Activated CD4-positive, alpha-beta T cell treated with anti-CD3 and anti-CD28 coated beads, Interleukin-2, amount 50 U/mL, for 4 hours (primary cell): ENCODE data around the gene UPK3BL1.
"Not testable (repeated sequence)": the region's sequence is repeated elsewhere in the genome, so short reads cannot be mapped to it uniquely, and the experiment has no call there.

Experiments used
- DNase-seq, 2 experiments: peaks; one replicate each; pipeline ENCODE4 v3.0.0-alpha.2; 2020

The UPK3BL1 gene, protein sequence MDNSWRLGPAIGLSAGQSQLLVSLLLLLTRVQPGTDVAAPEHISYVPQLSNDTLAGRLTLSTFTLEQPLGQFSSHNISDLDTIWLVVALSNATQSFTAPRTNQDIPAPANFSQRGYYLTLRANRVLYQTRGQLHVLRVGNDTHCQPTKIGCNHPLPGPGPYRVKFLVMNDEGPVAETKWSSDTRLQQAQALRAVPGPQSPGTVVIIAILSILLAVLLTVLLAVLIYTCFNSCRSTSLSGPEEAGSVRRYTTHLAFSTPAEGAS

DNA sequence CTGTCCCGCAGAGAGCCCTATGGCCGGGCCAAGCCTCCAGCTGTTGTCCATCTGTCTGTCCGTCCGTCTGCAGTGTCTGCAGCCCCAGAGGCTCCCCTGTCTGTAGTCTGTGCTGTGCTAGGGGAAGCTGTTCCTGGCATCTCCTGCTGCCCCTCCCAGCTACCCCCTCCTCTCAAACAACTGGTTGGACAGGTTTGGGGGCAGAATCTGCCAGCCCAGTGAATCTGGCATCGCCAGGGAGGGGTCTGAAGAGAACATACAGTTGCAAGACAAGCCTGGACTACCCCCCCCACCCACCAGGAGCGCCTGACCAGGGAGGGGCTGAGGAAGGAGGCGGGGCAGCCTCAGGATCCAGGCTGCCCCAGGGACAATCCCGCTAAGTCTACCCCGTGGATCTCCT is at the start of gene UPK3BL1:
TSS of gene UPK3BL1 (minus strand) at position 101 of the 400 bp plus-strand sequence. CDS start at position 51, 50 bp downstream.
- not testable (repeated sequence) for DNase-seq

GRCh38 chr7:102690602-102691001 is 48.0 kb upstream of the UPK3BL1 start:
- not testable (repeated sequence) for DNase-seq

DNA sequence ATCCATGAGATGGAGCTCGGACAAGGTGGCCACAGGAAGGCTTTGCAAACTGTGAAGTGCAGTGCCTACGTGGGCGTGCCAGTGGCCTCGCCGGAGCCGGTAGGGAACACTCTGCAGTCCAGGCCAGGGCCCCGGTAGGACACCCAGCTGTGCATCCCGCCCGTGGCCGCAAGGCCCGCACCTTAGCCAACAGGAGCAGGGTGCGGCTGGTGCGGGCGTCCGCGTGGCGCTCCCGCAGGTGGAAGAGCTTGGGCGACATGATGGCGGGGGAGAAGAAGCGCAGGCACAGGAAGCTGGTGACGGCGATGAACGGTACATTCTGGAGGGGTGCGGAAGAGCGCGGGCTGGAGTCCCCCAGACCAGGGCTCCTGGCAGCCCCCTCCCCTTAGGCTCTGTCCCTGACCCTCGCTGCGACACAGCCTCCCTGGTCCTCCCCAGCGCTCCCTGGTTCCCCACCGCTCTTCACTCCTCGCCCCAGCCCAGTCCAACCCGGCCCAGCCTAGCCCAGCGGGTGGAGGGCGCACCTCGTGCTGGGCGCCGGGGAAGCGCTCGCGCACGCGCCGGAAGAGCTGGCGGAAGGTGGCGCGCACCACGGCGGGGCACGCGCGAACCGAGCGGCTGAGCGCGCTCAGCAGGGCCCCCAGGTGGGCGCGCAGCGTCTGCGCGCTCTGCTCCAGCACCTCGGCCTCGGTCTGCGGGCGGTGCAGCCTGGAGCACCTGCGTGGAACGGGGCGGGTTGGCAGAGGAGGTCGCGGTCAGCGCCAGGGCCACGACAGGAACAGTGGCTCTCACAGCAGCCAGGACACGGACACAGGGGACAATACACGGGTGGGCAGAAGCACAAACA is 47.1 kb upstream of the UPK3BL1 start:
- DNase-seq: not testable (repeated sequence)

DNA sequence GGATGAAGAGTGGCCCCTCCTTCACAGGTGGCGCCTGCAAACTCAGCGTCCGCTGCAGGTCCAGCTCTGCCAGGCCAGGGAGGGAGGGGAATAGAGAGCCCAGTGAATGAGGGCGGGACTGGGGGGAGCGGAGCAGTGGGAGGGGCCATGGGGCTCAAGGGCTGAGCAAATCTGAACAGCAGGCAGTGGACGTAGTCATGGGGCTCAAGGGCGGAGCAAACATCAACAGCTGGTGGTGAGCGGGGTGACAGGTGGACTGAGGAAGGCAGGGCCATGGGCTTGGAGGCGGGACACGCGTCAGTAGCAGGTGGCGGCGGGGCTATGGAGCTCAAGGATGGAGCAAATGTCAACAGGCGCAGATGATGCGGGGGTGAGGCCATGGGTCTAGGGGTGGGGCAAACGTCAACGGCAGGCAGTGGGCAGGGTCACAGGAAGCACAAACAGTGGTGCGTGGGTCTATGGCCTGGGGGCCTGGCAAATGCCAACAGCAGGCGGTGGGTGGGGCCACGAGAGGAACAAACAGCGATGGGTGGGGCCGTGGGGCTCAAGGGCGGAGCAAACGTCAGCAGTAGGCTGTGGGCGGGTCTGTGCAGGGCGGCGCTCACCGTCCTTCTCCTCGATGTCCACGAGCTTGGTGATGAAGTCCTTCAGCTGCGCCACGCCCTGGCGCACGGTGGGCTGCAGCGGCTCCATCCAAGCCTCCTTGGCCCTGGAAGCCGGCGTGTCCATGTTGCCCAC is 45.9 kb upstream of the UPK3BL1 start:
- not testable (repeated sequence) for DNase-seq

DNA sequence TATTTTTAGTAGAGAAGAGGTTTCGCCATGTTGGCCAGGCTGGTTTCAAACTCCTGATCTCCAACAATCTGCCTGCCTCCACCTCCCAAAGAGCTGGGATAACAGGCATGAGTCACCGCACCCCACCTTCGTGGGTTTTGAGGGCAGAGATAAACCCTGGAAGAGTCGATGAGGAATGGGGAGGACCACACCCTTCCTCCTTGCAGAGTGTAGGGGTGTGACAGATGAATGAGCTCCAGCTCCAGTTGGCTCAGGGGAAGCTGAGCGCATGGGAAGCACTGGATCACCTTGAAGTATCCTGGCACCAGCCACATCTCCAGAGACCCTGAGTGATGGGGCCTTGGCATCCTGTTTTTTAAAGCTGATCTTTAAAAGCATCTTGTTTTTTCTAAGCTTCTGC is 40.0 kb upstream of the UPK3BL1 start:
- not testable (repeated sequence) for DNase-seq

- DNase-seq: not testable (repeated sequence)
Observed at GRCh38 chr7:102680780-102681179, 38.2 kb upstream of the UPK3BL1 start.

GRCh38 chr7:102675545-102675944 is 33.0 kb upstream of the UPK3BL1 start:
- DNase-seq: not testable (repeated sequence)

DNA sequence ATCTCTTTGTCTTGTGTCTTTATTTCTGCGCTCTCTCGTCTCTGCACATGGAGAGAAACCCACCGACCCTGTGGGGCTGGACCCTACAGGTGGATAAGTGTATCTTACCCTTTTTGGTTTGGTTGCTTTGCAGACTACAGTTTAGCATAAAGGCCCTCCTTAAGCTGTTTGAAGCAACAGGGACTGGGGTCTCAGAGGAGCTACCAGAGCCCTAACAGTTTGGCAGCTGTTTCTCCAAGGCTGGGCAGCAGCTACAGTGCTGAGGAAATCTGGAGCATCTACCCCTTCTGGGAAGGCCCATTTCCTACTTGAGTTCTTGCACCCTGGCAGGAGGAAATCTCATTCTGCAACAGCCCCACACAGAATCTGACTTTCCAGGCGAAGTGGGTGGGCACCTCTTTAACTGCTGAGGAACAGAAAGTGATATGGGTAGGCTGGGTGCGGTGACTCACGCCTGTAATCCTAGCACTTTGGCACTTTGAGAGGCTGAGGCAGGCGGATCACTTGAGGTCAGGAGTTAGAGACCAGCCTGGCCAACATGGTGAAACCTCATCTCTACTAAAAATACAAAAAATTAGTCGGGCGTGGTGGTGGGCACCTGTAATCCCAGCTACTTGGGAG is 31.0 kb upstream of the UPK3BL1 start:
- DNase-seq: not testable (repeated sequence)

GRCh38 chr7:102671956-102672307 is 29.3 kb upstream of the UPK3BL1 start:
- DNase-seq: not testable (repeated sequence)

DNA sequence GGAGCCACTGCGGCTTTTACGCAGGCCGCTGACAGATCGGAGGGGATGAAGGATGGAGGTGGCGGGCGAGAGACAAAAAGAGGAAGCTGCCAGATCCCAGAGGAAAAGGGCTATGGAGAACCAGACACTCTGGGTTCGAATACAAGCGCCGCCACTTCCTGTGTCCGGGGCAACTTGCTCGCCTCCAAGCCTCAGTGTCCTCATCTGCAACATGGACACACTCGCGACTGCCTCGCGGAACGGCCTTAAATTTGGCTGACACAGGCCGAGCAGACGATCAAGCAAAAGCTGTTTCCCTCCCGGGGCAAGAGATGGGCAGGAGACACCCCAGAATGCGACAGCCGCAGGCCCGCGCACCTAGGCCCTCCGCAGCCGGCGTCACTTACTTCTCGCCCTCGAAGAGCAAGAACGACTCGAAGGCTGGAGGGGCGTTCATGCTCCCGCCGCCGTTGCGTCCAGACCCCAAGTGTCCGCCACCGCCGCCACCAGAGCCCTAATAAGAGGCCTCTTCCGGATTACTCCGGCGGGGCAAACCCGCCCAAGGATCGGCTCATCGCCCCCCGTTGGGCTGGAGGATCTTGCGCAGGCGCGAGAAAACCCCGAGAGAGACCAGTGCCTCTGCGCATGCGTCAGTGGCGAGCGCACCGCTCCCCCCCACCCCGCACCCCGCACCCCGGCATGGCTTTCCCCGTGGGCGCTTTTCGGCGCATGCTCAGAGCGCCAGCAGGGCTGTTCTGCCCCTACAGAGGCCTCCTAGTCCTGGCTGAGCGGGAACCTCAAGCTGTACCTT is 28.8 kb upstream of the UPK3BL1 start, which contains the start of gene POLR2J2:
TSS of gene POLR2J2 (minus strand) at position 498 of the 790 bp plus-strand sequence. CDS start at position 436, 62 bp downstream.
- not testable (repeated sequence) for DNase-seq

DNA sequence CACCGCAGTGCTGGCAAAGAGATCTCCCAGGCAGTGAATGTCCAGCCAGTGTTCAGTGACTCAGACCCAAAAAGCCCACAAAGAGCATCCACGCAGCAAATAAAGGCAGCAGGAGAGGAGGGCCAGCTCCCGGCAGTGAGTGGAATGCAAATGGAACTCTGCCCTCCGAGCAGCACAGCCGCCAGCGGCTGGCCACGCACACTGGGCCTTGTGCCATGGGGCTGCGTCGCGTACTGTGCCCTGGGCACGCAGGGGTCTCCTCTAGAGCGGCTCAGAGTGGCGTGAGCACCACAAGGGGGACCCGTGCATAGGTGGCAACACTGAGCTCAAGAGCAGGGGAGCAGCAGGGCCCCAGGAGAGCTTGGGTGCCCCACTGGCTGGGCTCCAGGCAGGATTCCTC is 24.9 kb upstream of the UPK3BL1 start:
- not testable (repeated sequence) for DNase-seq

DNA sequence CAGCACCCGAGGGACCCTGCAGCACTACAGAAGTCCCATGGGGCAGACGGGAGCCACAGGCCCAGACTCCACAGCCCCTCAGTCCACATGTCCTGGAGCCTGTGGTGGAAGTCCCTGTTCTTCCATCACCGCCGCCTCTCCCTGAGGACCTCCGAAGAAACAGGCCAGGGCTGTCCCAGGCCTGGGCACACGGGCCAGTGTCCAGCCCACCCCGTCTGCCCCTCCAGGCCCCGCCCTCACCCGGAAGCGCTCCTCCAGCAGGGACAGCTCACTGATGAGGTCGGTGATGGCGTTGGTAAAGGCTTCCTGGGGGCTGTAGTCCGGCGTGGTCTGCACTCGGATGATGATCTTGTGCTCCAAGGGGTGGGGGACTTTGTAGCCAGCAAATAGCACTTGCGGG is 24.3 kb upstream of the UPK3BL1 start:
- not testable (repeated sequence) for DNase-seq

DNA sequence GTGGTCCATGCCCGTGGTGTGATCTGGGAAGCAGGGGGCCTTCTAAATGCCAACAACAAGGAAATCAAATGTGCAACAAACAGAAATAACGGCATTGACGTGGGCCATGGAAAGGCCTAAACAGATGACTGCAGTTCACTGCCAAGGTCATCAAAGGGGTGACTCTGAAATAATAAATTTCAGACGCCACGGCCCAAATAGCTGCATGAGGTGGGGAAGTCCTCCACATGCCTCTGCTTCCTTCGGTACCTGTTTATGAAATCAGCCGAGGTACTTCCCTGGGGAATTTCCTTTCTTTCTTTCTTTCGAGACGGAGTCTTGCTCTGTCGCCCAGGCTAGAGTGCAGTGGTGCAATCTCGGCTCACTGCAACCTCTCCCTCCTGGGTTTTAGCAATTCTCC is 22.2 kb upstream of the UPK3BL1 start:
- not testable (repeated sequence) for DNase-seq

GRCh38 chr7:102649924-102650323 is 7.3 kb upstream of the UPK3BL1 start, which contains the start of gene SPDYE2B:
SPDYE2B (plus strand) TSS chr7:102650319; CDS start chr7:102652349, 2,030 bp downstream.
- not testable (repeated sequence) for DNase-seq

DNA sequence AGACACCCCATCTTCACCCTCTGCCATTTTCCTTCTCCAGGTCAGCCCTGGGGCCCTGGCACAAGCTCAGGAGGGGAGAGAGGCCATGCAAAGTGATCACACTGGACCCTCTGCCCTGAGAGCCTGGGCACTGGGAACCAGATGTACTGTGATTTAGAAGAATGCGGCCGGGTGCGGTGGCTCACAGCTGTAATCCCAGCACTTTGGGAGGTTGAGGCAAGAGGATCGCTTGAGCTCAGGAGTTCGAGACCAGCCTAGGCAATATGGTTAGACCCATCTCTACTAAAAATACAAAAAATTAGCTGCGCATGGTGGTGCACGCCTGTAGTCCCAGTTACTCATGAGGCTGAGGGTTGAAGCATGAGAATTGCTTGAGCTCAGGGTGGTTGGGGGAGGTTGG is 5.2 kb upstream of the UPK3BL1 start:
- DNase-seq: not testable (repeated sequence)

GRCh38 chr7:102643404-102643803 is 813 bp upstream of the UPK3BL1 start:
- DNase-seq: not testable (repeated sequence)

- DNase-seq: not testable (repeated sequence)
Observed at GRCh38 chr7:102638848-102639247, 3.7 kb downstream of the UPK3BL1 start.

GRCh38 chr7:102636956-102637355 is 5.6 kb downstream of the UPK3BL1 start:
- DNase-seq: not testable (repeated sequence)

DNA sequence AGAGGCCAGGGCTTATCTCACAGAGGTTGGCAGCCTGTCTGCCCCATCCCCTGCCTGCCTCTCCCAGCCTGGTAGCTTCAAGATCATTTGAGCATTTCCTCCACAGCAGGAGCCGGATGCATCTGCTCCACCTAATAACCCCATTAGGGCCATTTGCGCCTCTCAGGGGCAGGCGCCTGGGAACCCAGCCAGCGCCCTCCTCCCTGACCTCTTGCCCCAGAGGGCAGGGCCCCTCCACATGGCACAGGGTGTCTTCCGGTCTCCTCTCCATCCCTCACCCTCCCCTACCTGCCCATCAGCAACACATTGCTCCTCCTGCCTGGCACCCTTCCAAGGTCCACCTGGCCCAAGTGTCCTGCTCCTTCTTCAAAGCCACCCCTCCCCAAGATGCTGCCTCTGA is 7.2 kb downstream of the UPK3BL1 start:
- DNase-seq: not testable (repeated sequence)

GRCh38 chr7:102634299-102634698 is 8.3 kb downstream of the UPK3BL1 start:
- DNase-seq: not testable (repeated sequence)

- not testable (repeated sequence) for DNase-seq
Observed at GRCh38 chr7:102630622-102631021, 12.0 kb downstream of the UPK3BL1 start.
